Measurements from ENCODE around the gene MMP24OS.

The MMP24OS gene

GRCh38 chr20:35290186-35290886, 12.4 kb upstream of the MMP24OS start:
- DNase-seq: no peak

DNA sequence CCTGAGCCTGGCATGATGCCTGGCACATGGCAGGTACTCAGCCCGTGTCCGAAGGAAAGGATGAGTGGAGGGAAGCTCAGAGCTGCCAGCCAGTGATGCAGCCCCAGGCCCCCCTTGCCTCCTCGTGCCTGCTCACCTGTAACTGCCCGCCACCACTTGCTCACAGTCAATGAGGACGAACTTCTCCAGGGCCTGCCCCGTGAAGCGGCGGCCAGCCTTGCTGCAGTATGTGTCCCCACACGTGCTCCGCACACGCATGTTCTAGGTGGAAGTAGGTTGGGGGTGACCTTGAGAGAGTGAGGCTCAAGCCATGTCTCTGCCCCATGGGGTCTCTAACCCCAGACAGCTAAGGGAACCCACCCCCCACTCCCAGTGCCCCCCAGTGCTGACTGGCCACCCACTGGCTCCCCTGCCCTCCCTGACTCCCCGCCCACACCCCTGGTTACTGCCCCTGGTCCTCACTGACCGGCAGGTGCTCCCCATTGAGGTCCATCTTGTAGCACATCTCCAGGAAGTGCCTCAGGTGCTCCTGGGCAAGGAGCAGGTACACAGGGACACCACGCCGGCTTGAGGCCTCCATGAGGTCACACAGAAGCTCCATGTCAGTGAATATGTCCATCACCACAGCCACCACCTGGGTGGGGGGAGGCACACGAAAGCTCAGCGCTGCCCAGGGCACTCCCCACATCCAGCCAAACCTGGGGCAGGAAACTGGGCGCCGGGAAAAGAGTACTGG, 10.6 kb upstream of the MMP24OS start:
- no peak for DNase-seq

GRCh38 chr20:35287509-35288324, 9.8 kb upstream of the MMP24OS start:
- no peak for DNase-seq

GRCh38 chr20:35286899-35287508, 9.1 kb upstream of the MMP24OS start:
- no peak for DNase-seq

DNA sequence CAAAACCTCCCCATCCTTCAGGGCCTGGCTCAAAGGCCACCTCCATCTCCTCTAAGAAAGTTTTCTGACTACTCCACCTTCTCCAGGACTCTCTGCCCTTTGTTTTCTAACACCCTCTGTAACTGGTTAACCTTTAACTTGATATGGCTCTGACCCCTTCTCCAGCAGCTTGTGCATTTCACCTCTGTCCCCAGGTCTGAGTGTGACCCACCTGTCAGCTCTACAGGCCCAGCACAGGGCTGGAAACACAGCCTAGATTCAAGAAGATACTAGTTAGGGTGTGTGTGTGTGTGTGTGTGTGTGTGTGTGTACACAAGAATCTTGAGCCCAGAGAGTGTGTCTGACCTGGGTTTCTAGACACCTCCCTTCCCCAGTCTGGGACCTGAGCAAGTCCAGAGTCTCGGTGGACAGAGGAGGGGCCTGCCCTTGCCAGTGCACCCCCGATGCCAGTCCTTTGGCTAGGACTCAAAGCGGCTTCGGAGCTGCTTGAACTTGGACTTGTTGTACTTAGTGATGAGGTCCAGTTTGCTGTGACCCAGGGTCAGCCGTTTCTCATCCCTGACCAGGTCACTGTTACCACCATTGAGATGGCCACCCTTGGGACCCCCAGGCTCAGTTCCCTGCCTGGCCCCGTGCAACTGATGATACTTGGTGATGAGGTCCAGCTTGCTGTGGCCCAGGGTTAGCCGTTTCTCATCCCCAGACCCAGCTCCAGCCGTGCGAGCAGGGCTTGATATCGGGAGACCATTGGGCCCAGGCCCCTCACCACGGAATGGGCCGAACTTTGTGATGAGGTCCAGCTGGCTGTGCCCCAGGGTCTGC, 8.4 kb upstream of the MMP24OS start:
- no peak for DNase-seq

GRCh38 chr20:35285806-35286076, 7.8 kb upstream of the MMP24OS start:
- DNase-seq: no peak

GRCh38 chr20:35284992-35285805, 7.3 kb upstream of the MMP24OS start:
- DNase-seq: no peak

DNA sequence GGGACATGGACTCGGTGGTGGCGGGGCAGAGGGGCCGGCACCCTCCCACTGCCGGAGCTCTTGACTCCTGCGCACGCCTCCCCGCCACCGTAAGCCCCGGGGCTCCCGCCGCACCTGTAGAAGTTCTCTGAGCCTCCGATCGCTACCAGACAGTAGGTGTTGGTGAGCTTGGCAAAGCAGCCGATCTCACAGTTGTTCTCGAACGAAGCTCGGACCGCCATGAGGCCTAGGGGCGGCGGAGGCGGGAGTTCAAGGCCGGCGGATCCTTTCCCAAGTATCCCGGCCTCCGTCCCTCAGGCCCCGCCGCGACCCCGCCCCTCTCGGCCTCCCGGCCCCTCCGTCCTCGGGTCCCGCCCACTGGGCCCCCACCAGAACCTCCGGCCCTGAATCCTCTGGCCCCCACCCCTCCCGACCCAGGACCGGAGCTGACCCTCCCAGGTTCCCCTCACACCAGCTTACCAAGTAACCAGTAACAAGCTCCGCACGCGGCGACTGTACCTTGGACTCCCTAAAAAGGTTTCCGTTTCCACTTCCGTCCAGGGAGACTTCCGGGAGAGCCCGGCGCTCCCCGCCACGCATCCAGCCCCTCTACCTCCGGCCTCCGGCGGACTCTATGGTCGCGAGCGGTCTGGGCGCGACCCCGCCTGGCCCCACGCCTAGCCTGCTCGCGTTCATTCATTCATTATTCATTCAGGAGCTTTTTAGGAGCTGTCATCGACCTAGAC, 6.5 kb upstream of the MMP24OS start, which contains the start of gene EIF6:
Gene EIF6 (minus strand): TSS at position 506 of the 725 bp plus-strand sequence. CDS start 285 bp downstream, at position 221.
- peak; percentile 60 for DNase-seq

DNA sequence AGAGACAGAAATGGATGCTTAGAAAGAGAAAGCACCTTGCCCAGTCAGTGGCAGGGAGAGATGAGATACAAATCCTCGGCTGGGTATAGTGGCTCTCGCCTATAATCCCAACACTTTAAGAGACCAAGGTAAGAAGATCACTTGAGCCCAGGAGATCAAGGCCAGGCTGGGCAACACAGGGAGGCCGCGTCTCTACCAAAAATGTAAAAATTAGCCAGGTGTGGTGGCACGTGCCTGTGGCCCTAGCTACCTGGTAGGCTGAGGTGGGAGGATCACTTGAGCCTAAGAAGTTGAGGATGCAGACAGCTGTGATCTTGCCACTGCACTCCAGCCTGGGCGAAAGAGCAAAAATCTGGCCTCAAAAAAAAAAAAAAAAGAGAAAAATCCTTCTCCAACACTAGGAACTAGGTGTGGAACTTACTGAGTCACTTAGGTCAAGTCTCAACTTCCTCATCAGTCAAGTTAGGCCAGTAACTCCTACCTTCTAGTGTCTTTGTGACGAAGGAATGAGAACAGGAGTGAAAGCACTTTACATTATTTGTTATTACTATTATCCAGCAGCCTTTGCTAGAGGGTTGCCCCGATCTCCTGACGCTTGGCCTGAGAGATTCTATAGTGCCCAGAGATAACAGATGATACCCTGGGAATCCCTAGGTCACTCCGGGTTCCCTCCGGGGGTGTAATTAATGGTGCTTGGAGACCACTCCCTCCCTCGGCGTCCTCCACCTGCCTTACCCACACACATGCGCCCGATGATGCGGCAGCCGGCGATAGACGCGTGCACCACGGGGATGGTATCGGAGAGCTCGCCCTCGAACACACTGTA, 5.7 kb upstream of the MMP24OS start:
- peak; percentile 27 for DNase-seq

- no peak for DNase-seq
These were observed 3.7 kb upstream of the MMP24OS start for GRCh38 chr20:35281506-35282101.

- DNase-seq: no peak
These were observed 2.6 kb upstream of the MMP24OS start for GRCh38 chr20:35280523-35280922.

- DNase-seq: no peak
These were observed 1.7 kb upstream of the MMP24OS start for GRCh38 chr20:35279533-35280174.

DNA sequence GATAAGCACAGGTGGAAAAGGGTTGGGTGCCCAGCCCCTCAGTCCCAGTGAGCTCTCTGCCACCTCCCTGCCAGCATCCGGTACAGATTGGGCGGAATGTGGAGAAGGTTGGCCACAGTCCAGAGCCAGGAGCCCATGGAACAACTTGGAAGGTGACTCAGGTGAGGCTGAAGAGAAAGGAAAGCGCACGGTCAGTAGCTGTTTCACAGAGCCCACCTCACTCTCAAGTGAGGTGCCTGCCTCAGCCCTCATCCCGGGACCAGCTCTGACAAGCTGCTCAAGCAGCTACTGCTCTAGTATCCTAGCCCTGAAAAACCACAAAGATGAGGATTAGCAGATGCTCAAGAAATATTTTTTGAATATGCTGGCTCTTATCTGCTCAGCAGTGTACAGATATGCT, 1.1 kb upstream of the MMP24OS start:
- DNase-seq: no peak

- DNase-seq: no peak
These were observed 795 bp downstream of the MMP24OS start for GRCh38 chr20:35277127-35277526.

DNA sequence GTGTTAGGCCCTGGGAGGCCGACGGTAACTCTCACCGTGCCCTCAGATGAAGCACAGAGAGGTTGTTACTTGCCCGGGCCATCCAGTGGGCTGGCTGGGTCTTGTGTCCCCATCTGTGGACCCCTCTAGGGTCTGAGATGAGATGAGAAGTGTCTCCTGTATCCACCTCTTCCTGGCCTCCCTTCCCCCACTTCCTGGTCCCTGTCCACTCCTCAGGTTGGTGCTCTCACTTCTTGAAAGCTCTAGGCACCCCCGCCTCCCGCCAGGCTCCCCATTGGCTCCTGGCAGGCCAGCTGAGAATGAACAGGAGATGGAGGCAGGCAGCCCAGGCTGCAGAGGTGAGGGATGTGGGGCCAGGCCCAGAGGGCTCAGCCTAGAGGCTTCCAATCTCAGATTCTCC, 1.5 kb downstream of the MMP24OS start:
- no peak for DNase-seq

- DNase-seq: no peak
These were observed 2.1 kb downstream of the MMP24OS start for GRCh38 chr20:35275741-35276251.

DNA sequence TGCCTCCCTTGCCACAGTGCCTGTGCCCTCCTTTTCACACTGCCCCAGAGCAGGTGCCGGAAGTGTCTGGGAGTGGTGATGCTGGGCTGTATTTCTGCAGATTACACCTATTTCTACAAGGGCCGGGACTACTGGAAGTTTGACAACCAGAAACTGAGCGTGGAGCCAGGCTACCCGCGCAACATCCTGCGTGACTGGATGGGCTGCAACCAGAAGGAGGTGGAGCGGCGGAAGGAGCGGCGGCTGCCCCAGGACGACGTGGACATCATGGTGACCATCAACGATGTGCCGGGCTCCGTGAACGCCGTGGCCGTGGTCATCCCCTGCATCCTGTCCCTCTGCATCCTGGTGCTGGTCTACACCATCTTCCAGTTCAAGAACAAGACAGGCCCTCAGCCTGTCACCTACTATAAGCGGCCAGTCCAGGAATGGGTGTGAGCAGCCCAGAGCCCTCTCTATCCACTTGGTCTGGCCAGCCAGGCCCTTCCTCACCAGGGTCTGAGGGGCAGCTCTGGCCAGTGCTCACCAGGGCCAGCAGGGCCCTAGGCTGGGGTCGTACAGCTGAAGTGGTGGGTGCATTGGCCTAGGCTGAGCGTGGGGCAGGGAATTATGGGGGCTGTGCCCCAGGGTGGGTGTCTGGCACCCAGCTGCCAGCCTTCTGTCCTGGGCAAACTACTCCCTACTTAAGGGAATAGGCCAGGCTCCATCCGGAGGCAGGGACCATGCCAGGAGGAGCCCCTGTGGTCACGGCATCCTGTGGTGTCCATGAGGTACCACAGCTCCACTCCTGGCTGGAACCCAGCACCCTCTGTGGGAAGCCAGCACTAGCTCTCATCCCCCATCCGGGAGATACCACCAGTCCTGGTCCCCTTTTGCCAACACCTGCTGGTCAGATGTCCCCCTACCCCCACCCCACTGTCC, 3.5 kb downstream of the MMP24OS start:
- no peak for DNase-seq
